GM21619 (cell line): ENCODE results near the gene PNLDC1.
"Not testable (repeated sequence)": the region's sequence is repeated elsewhere in the genome, so short reads cannot be mapped to it uniquely, and the experiment has no call there.

Source experiments
- ATAC-seq: cut with Tn5 transposase; IDR thresholded peaks from one replicate; pipeline ENCODE4 v1.9.1; 2021; ENCODE audit not compliant: unreplicated experiment

PNLDC1 gene

GRCh38 chr6:159844737-159845645, 44.9 kb downstream of the PNLDC1 start:
- ATAC-seq: no peak

- ATAC-seq: not testable (repeated sequence)
These were observed 48.5 kb downstream of the PNLDC1 start for GRCh38 chr6:159848552-159848951.

- ATAC-seq: not testable (repeated sequence)
These were observed 49.8 kb downstream of the PNLDC1 start for GRCh38 chr6:159849851-159850250.

- no peak for ATAC-seq
These were observed 52.8 kb downstream of the PNLDC1 start for GRCh38 chr6:159852877-159853276.

- ATAC-seq: no peak
These were observed 53.7 kb downstream of the PNLDC1 start for GRCh38 chr6:159853754-159854153.

- no peak for ATAC-seq
These were observed 54.9 kb downstream of the PNLDC1 start for GRCh38 chr6:159854959-159855358.

GRCh38 chr6:159858259-159858658, 58.2 kb downstream of the PNLDC1 start:
- no peak for ATAC-seq

GRCh38 chr6:159860482-159860881, 60.4 kb downstream of the PNLDC1 start:
- ATAC-seq: no peak

- ATAC-seq: no peak
These were observed 62.0 kb downstream of the PNLDC1 start for GRCh38 chr6:159862103-159862502.

- ATAC-seq: not testable (repeated sequence)
These were observed 63.3 kb downstream of the PNLDC1 start for GRCh38 chr6:159863341-159863740.

- ATAC-seq: no peak
These were observed 65.3 kb downstream of the PNLDC1 start for GRCh38 chr6:159865226-159865920.

GRCh38 chr6:159866286-159867247, 66.5 kb downstream of the PNLDC1 start:
- no peak for ATAC-seq
